NOMO-1 treated with dmso at 0.1 percent for 144 hours (cell line): ENCODE data around the gene ELF5.

ENCODE experiments used
- DNase-seq: peaks from one replicate; lab custom pipeline; 2025; ENCODE audit not compliant: unreplicated experiment; lab: John Stamatoyannopoulos, UW

ELF5 gene

DNA sequence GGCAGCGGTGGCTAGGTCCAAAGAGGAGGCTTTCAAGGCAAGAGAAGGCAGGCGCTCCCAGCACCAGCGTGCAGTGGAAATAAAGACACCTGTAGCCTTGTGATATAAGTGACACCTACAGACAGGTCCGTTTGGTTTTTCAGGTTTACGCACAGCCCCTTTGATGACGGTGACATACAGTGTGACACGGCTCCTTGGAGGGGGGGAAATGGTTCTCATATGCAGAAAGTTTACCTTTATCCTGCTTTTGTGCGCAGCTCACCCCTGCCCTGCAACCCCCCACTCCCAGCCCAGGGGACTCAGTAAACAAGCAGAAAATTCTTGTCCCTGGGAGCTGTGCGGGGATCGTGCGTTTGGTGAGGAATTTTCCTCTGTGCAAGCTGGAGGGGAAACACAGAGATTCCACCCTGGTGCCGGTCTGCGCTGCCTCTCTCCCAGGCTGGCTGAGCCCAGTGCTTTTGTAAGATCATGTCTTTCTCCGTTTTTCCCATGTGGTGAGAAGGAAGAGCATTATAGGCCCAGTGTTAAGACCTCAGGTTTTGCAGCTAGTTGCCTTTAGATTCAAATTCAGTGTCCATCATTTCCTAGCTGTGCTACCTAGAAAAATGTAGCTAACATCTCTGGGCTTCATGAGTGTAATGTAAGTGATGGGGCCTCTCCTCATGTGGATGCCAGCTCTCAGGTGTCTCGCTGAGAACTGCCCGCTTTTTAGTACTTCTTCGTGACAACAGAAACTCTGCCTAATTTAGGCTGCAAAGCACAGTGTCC is at the start of gene ELF5:
ELF5 (minus strand) TSS at position 113 of the 768 bp plus-strand sequence. CDS start 8,045 bp downstream, outside the sequence.
- no peak for DNase-seq

DNA sequence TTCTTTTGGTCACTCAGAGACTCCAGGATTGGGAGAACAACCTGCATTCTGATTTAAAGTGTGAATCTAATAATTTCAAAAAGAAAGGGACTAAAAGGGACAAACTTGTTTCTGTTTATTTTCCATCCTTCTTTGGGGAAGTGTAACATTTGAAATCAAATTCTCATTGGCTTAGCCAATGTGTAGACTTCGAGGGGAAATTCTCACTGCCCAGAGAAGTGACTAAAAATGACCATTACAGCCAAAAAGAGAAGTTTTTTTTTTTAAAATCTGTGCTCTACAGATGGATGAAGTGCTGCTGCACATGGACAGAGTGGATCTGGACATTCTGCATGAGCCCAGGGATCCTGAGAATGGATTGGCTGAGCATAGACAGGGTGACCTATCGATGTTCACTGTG is 49.4 kb upstream of the ELF5 start:
- DNase-seq, result no peak

DNA sequence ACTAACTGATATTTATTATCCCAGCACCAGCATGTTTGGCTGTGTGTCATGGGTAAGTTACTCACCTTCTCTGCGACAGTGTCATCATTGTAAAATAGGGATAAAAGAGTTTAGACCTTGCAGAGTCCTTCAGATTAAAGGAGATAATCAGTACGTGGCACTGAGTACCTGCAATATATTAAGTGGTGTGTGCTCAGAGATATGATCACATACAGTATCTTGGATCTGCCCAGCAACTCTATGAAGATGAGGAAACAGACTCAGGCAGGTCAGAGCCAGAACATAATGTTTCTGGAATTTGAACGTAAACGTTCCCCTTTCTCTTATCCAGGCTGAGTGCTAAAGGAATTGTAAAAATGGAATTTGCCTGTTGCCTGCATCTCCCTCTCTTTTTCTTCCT is 46.9 kb upstream of the ELF5 start:
- no peak for DNase-seq

DNA sequence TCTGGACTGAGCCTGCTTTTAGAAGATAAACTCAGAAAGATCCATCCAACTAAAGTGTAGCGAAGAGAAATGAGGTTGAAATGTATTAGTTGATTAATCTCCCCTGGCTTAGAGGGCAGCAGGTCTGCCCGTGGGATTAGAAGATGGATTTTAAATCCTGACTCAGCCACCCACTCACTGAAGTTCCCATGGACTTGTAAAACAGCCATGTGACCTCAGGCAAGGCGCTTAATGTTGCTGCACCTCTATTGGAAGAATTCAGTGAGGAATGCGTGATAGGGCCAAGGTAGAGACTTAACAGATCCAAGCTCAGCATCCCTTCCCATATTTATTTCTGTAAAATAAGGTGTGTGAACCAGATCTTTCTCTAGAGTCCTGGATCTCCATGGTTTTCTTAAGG is 45.1 kb upstream of the ELF5 start:
- DNase-seq, result no peak

- DNase-seq, result no peak
Measured at GRCh38 chr11:34558211-34558610, 44.6 kb upstream of the ELF5 start.

DNA sequence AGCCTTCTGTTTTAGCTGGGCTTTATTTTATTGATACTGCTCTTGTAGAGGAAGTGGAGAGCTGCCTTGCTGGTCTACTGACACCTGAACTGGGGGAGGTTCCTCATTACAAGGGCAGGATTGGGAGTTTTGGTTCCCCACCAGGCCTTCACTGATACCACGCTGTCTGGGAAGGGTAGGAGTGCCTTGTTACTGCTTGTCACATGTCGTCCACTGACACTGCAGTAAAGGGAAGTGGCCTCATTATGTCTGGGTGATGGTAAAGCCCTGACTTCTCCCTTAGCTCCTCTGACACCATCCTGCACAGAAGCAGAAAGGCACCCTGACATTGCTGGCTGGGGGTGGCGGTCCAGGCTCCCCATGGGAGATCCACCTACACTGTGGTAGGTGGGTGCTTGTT is 38.7 kb upstream of the ELF5 start:
- DNase-seq, result peak; percentile 71

GRCh38 chr11:34549271-34549670 is 35.7 kb upstream of the ELF5 start:
- no peak for DNase-seq

DNA sequence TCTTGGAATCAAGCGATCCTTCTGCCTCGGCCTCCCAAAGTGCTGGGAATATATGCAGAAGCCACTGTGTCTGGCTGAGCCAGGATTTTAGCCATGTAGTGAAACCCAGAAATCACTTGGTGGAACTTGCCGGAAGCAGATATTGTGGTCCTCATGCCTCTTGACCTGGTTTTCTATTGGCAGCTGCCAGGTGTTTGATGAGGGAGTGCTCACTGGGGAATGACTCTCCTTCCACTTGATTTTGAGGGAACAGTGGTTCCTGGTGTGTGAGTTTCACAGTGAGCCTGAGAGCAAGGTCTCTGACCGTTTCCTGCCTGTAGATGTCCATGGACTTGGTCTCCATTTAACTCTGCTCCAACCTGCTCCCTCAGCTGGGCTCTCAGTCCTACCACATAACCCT is 34.7 kb upstream of the ELF5 start:
- DNase-seq, result no peak

DNA sequence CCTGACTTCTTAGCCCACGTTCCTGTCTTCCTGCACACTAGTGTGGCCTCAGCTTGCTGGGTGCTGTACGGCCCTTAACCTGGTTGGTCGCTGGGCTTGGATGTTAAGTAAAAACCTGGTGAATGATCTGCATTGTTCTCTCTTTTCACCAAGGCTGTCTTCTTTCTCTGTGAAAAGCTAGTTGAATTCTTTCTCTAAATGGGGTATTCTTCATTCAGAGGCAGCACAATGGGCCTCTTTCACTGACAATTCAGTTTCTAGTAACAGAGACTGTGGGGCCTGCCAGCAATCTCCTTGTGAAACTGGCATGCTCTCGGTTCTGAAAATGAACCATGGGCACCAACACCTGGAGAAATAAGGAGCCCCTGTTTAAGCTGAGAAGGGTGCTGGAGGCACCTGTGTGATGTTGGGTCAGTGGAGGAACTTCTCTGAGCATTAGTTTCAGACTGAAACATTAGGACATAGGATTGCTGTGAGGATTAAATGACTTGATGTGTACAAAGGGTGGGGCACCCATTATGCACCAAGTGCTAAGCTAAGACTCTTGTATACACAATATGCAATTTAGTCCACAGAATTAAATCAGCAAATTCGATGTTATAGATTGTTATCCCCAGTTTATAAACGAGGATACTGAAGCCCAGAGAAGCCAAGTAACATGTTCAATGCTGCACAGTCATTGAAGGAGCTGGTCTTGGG is 33.1 kb upstream of the ELF5 start:
- DNase-seq, result no peak

- DNase-seq, result no peak
Measured at GRCh38 chr11:34542089-34542488, 28.5 kb upstream of the ELF5 start.

- DNase-seq, result no peak
Measured at GRCh38 chr11:34540870-34541269, 27.3 kb upstream of the ELF5 start.

DNA sequence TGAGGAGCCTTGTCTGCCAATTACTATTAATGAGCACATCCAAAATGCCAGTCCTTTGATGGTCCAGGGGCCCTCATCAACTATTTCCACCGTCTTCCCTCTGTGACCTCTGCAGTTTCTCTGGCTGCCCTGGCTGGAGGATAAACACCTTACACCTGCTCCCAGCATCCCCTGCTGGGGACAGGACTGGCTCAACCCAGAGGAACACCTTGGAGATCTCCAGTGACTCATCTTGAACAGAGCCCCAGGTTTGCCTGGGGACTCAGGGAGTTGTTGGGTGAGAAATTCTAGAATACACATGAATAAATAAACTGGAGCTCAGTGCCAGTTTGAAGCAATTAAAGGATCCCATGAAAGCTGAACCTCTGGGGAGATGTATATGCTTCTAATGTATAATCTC is 24.0 kb upstream of the ELF5 start:
- DNase-seq, result no peak

GRCh38 chr11:34536056-34536455 is 22.5 kb upstream of the ELF5 start:
- no peak for DNase-seq

- DNase-seq, result no peak
Measured at GRCh38 chr11:34534826-34535225, 21.2 kb upstream of the ELF5 start.

GRCh38 chr11:34531663-34532062 is 18.1 kb upstream of the ELF5 start:
- DNase-seq, result no peak

DNA sequence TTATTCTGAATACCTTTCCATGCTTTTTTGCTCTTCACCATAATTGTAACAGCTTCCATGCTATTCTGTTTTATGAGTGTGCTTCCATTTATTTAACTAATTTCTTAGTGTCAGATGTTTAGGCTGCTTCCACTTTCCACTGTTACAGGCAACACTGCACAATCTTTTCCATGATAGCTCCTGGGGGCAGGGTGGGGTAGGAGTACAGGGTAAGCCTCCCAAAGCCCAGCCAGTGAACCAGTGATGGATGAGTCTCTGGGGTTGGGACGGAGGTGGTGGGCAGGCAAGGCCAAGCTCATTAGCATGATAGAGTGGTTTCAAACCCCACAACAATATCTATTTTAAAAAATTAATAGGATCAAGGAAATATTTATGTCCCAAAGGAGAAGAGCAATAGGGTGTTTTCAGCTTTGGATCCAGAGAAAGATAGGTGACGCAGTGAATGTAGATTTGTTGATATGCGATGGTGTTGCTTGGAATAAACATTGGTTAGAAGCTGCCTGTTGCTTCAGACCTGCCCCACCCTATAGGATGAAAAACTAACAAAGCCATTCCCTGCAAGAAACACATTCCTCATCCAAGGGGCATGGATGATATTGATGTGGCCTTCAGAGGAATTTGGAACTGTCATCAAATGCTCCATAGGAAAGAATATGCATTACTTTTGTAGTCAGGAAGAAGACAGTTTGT is 17.1 kb upstream of the ELF5 start:
- DNase-seq, result no peak

- DNase-seq, result no peak
Measured at GRCh38 chr11:34529643-34530042, 16.0 kb upstream of the ELF5 start.

DNA sequence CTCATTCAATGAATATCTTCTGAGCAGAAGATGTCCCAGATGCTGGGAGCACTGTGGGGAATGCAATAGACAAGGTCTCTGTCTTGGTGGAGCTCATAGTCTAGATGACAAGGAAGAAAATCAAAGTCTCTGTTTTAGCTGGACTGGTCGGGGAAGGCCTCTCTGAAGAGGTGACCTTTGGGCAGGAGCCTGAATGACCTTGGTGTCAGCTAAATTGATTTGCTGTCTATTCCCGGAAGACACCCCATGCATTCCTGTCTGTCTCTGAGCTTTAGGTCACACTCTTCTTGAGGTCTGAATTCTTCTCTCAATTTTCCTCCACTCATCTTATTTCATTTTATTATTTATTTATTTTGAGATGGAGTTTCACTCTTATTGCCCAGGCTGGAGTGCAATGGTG is 14.5 kb upstream of the ELF5 start:
- DNase-seq, result no peak

- no peak for DNase-seq
Measured at GRCh38 chr11:34525888-34526657, 12.5 kb upstream of the ELF5 start.

- no peak for DNase-seq
Measured at GRCh38 chr11:34525098-34525497, 11.5 kb upstream of the ELF5 start.

- DNase-seq, result no peak
Measured at GRCh38 chr11:34524696-34525095, 11.1 kb upstream of the ELF5 start.
